NOMO-1 (cell line): ENCODE results near the gene IQSEC3.

ENCODE experiments used
- DNase-seq, 2 experiments: peaks; one replicate each; lab custom pipeline; 2025; ENCODE audit not compliant: unreplicated experiment in 2 of 2; lab: John Stamatoyannopoulos, UW

The IQSEC3 gene

GRCh38 chr12:194276-194675 lies 127.7 kb downstream of the IQSEC3 start:
- DNase-seq = no peak

- no peak for DNase-seq
These were observed 128.6 kb downstream of the IQSEC3 start for GRCh38 chr12:195156-195555.

- DNase-seq = no peak
These were observed 129.4 kb downstream of the IQSEC3 start for GRCh38 chr12:195951-196350.

- no peak for DNase-seq
These were observed 129.9 kb downstream of the IQSEC3 start for GRCh38 chr12:196436-196835.

GRCh38 chr12:197347-197746 lies 130.8 kb downstream of the IQSEC3 start:
- DNase-seq = no peak

- no peak for DNase-seq
These were observed 131.5 kb downstream of the IQSEC3 start for GRCh38 chr12:197911-198695.

- no peak for DNase-seq
These were observed 132.1 kb downstream of the IQSEC3 start for GRCh38 chr12:198705-199104.

GRCh38 chr12:201361-201760 lies 134.8 kb downstream of the IQSEC3 start:
- no peak for DNase-seq

GRCh38 chr12:202081-202731 lies 135.6 kb downstream of the IQSEC3 start:
- DNase-seq = no peak

GRCh38 chr12:203074-203461 lies 136.5 kb downstream of the IQSEC3 start:
- no peak for DNase-seq

GRCh38 chr12:203462-204260 lies 137.1 kb downstream of the IQSEC3 start:
- no peak for DNase-seq

GRCh38 chr12:204261-204678 lies 137.7 kb downstream of the IQSEC3 start:
- no peak for DNase-seq

- DNase-seq = no peak
These were observed 138.5 kb downstream of the IQSEC3 start for GRCh38 chr12:205026-205425.

- DNase-seq = no peak
These were observed 140.3 kb downstream of the IQSEC3 start for GRCh38 chr12:206746-207440.

GRCh38 chr12:207804-208203 lies 141.2 kb downstream of the IQSEC3 start:
- no peak for DNase-seq

- no peak for DNase-seq
These were observed 142.2 kb downstream of the IQSEC3 start for GRCh38 chr12:208813-209212.

GRCh38 chr12:209246-209645 lies 142.7 kb downstream of the IQSEC3 start:
- DNase-seq = no peak

- DNase-seq = no peak
These were observed 143.3 kb downstream of the IQSEC3 start for GRCh38 chr12:209851-210250.

GRCh38 chr12:210277-211141 lies 143.9 kb downstream of the IQSEC3 start:
- DNase-seq = no peak

GRCh38 chr12:211142-211465 lies 144.5 kb downstream of the IQSEC3 start:
- no peak for DNase-seq
